Effector memory CD4-positive, alpha-beta T cell (primary cell): ENCODE results near the gene RPN2.

Experiments
- DNase-seq, 3 donors: peaks; one replicate each; pipeline ENCODE4 v3.0.0-alpha.2; 2020
- H3K27ac ChIP-seq: 2 replicates; pipeline ENCODE4 v1.7.0; 2013; ENCODE audit warnings: mild to moderate bottlenecking, low read length, moderate library complexity; ENCODE audit not compliant: insufficient read depth, poor library complexity, severe bottlenecking
- H3K27me3 ChIP-seq: replicated peaks from 2 replicates; pipeline ENCODE4 v1.7.0; 2013; ENCODE audit warnings: mild to moderate bottlenecking, low read length; ENCODE audit not compliant: insufficient read depth, control insufficient read depth, poor library complexity, severe bottlenecking
- H3K36me3 ChIP-seq: 2 replicates; pipeline ENCODE4 v1.7.0; 2013; ENCODE audit warnings: mild to moderate bottlenecking, low read length, moderate library complexity; ENCODE audit not compliant: control insufficient read depth, insufficient read depth
- H3K4me1 ChIP-seq: 2 replicates; pipeline ENCODE4 v1.7.0; 2013; ENCODE audit warnings: low read length, mild to moderate bottlenecking; ENCODE audit not compliant: control insufficient read depth, insufficient read depth, poor library complexity, severe bottlenecking
- H3K4me3 ChIP-seq: 2 replicates; pipeline ENCODE4 v1.7.0; 2013; ENCODE audit warnings: low read length, low read depth, mild to moderate bottlenecking; ENCODE audit not compliant: insufficient read depth, poor library complexity, severe bottlenecking
- H3K9me3 ChIP-seq: 2 replicates; pipeline ENCODE4 v1.7.0; 2013; ENCODE audit warnings: mild to moderate bottlenecking, low read length, moderate library complexity; ENCODE audit not compliant: control insufficient read depth

Gene RPN2

GRCh38 chr20:37249304-37249703 lies 70.2 kb downstream of the RPN2 start:
- H3K4me3 ChIP-seq = no peak overlapping the region

GRCh38 chr20:37251825-37252477 lies 72.8 kb downstream of the RPN2 start:
- Histone ChIP-seq H3K4me1 (no peaks in the 10 kb centered on the region), H3K27me3 (no peaks in the 10 kb centered on the region), H3K27ac (no peak overlapping the region), H3K36me3 (no peaks in the 10 kb centered on the region), H3K9me3 (no peaks in the 10 kb centered on the region), H3K4me3 (no peak overlapping the region)
- no peak for DNase-seq

More at GRCh38 chr20:37249304-37249703, 70.2 kb downstream of the RPN2 start:
- H3K4me1 ChIP-seq = no peaks in the 10 kb centered on the region
- no peak overlapping the region for H3K27ac ChIP-seq
- no peaks in the 10 kb centered on the region for H3K27me3 ChIP-seq
- no peak for DNase-seq
- H3K36me3 ChIP-seq = peaks cover 5% of the 10 kb centered on the region
- H3K9me3 ChIP-seq = no peaks in the 10 kb centered on the region

- Histone ChIP-seq H3K36me3 (no peaks in the 10 kb centered on the region), H3K27ac (no peak overlapping the region), H3K4me3 (no peak overlapping the region), H3K4me1 (no peaks in the 10 kb centered on the region), H3K27me3 (no peaks in the 10 kb centered on the region), H3K9me3 (no peaks in the 10 kb centered on the region)
- DNase-seq = no peak
Measured at GRCh38 chr20:37253087-37253486, 74.0 kb downstream of the RPN2 start.

- H3K4me1 ChIP-seq = no peaks in the 10 kb centered on the region
- no peaks in the 10 kb centered on the region for H3K27me3 ChIP-seq
- no peaks in the 10 kb centered on the region for H3K36me3 ChIP-seq
- DNase-seq = no peak
- no peak overlapping the region for H3K27ac ChIP-seq
- H3K9me3 ChIP-seq = no peaks in the 10 kb centered on the region
- no peak overlapping the region for H3K4me3 ChIP-seq
Measured at GRCh38 chr20:37254114-37254878, 75.2 kb downstream of the RPN2 start.

GRCh38 chr20:37256286-37256685 lies 77.2 kb downstream of the RPN2 start:
- no peak overlapping the region for H3K27ac ChIP-seq
- H3K27me3 ChIP-seq = no peaks in the 10 kb centered on the region
- H3K4me1 ChIP-seq = no peaks in the 10 kb centered on the region
- H3K9me3 ChIP-seq = no peaks in the 10 kb centered on the region
- DNase-seq = no peak
- H3K4me3 ChIP-seq = no peak overlapping the region
- no peaks in the 10 kb centered on the region for H3K36me3 ChIP-seq

GRCh38 chr20:37257530-37257929 lies 78.4 kb downstream of the RPN2 start:
- H3K27ac ChIP-seq = no peak overlapping the region
- no peak for DNase-seq
- H3K27me3 ChIP-seq = no peaks in the 10 kb centered on the region
- no peaks in the 10 kb centered on the region for H3K9me3 ChIP-seq
- no peak overlapping the region for H3K4me3 ChIP-seq
- H3K36me3 ChIP-seq = no peaks in the 10 kb centered on the region
- no peaks in the 10 kb centered on the region for H3K4me1 ChIP-seq

- no peak overlapping the region for H3K4me3 ChIP-seq
- no peak for DNase-seq
- H3K4me1 ChIP-seq = no peaks in the 10 kb centered on the region
- no peaks in the 10 kb centered on the region for H3K9me3 ChIP-seq
- no peaks in the 10 kb centered on the region for H3K36me3 ChIP-seq
- no peaks in the 10 kb centered on the region for H3K27me3 ChIP-seq
- H3K27ac ChIP-seq = no peak overlapping the region
Measured at GRCh38 chr20:37257988-37258387, 78.9 kb downstream of the RPN2 start.

- H3K4me1 ChIP-seq = no peaks in the 10 kb centered on the region
- H3K27me3 ChIP-seq = no peaks in the 10 kb centered on the region
- H3K36me3 ChIP-seq = no peaks in the 10 kb centered on the region
- DNase-seq = no peak
- no peak overlapping the region for H3K4me3 ChIP-seq
- H3K9me3 ChIP-seq = no peaks in the 10 kb centered on the region
- no peak overlapping the region for H3K27ac ChIP-seq
Measured at GRCh38 chr20:37259031-37259430, 79.9 kb downstream of the RPN2 start.

GRCh38 chr20:37259865-37260264 lies 80.7 kb downstream of the RPN2 start:
- Histone ChIP-seq H3K36me3 (no peaks in the 10 kb centered on the region), H3K4me1 (no peaks in the 10 kb centered on the region), H3K9me3 (no peaks in the 10 kb centered on the region), H3K27me3 (no peaks in the 10 kb centered on the region), H3K4me3 (no peak overlapping the region), H3K27ac (no peak overlapping the region)
- no peak for DNase-seq

GRCh38 chr20:37260923-37261322 lies 81.8 kb downstream of the RPN2 start:
- Histone ChIP-seq H3K4me1 (no peaks in the 10 kb centered on the region), H3K36me3 (no peaks in the 10 kb centered on the region), H3K27ac (no peak overlapping the region), H3K27me3 (no peaks in the 10 kb centered on the region), H3K9me3 (no peaks in the 10 kb centered on the region), H3K4me3 (no peak overlapping the region)
- DNase-seq = no peak
